ENCODE results near the gene B3GNT8.
A peak's percentile ranks its signal among the peaks of the same experiment; 100 is the strongest.
"Not testable (repeated sequence)": the region's sequence is repeated elsewhere in the genome, so short reads cannot be mapped to it uniquely, and the experiment has no call there.

The B3GNT8 gene

GRCh38 chr19:41415154-41415571 is 12.0 kb downstream of the B3GNT8 start:
- no peak for DNase-seq (ENCODE audit: low read depth in 3 of 3)

GRCh38 chr19:41414461-41414860 is 12.7 kb downstream of the B3GNT8 start:
- DNase-seq (ENCODE audit: low read depth in 3 of 3) = no peak

GRCh38 chr19:41413947-41414346 is 13.2 kb downstream of the B3GNT8 start:
- no peak for DNase-seq (ENCODE audit: low read depth in 3 of 3)

GRCh38 chr19:41412953-41413352 is 14.2 kb downstream of the B3GNT8 start:
- no peak for DNase-seq (ENCODE audit: low read depth in 3 of 3)

- DNase-seq (ENCODE audit: low read depth in 3 of 3) = no peak
These were observed 15.3 kb downstream of the B3GNT8 start for GRCh38 chr19:41411968-41412265.

- no peak for DNase-seq (ENCODE audit: low read depth in 3 of 3)
These were observed 15.8 kb downstream of the B3GNT8 start for GRCh38 chr19:41411100-41411967.

- no peak for DNase-seq (ENCODE audit: low read depth in 3 of 3)
These were observed 16.7 kb downstream of the B3GNT8 start for GRCh38 chr19:41410336-41411054.

GRCh38 chr19:41409288-41409687 is 17.9 kb downstream of the B3GNT8 start:
- no peak for DNase-seq (ENCODE audit: low read depth in 3 of 3)

GRCh38 chr19:41408846-41409245 is 18.3 kb downstream of the B3GNT8 start:
- not testable (repeated sequence) for DNase-seq (ENCODE audit: low read depth in 3 of 3)

GRCh38 chr19:41408256-41408655 is 18.9 kb downstream of the B3GNT8 start:
- DNase-seq (ENCODE audit: low read depth in 3 of 3) = no peak

GRCh38 chr19:41407271-41407670 is 19.9 kb downstream of the B3GNT8 start:
- no peak for DNase-seq (ENCODE audit: low read depth in 3 of 3)

- DNase-seq (ENCODE audit: low read depth in 3 of 3) = no peak
These were observed 21.4 kb downstream of the B3GNT8 start for GRCh38 chr19:41405776-41406175.

GRCh38 chr19:41403181-41403970 is 23.8 kb downstream of the B3GNT8 start:
- no peak for DNase-seq (ENCODE audit: low read depth in 3 of 3)

- no peak for DNase-seq (ENCODE audit: low read depth in 3 of 3)
These were observed 25.2 kb downstream of the B3GNT8 start for GRCh38 chr19:41402010-41402409.

GRCh38 chr19:41401483-41401882 is 25.7 kb downstream of the B3GNT8 start:
- no peak for DNase-seq (ENCODE audit: low read depth in 3 of 3)

GRCh38 chr19:41399525-41399924 is 27.6 kb downstream of the B3GNT8 start:
- DNase-seq (ENCODE audit: low read depth in 3 of 3) = no peak

- DNase-seq (ENCODE audit: low read depth in 3 of 3) = no peak
These were observed 28.1 kb downstream of the B3GNT8 start for GRCh38 chr19:41399091-41399490.

GRCh38 chr19:41398598-41398997 is 28.6 kb downstream of the B3GNT8 start:
- no peak for DNase-seq (ENCODE audit: low read depth in 3 of 3)

- DNase-seq (ENCODE audit: low read depth in 3 of 3) = no peak
These were observed 29.1 kb downstream of the B3GNT8 start for GRCh38 chr19:41398050-41398418.

- DNase-seq (ENCODE audit: low read depth in 3 of 3) = peak; percentile 96 to 99 (median 98)
These were observed 29.8 kb downstream of the B3GNT8 start, which contains the start of the genes BCKDHA and EXOSC5 for GRCh38 chr19:41397086-41398049. Gene BCKDHA, plus strand, starts transcription at chr19:41397818. Its CDS starts 10 bp downstream, at chr19:41397828. Gene EXOSC5, minus strand, starts transcription at chr19:41397359. Its CDS starts 31 bp downstream, at chr19:41397328.

- no peak for DNase-seq (ENCODE audit: low read depth in 3 of 3)
These were observed 31.8 kb downstream of the B3GNT8 start for GRCh38 chr19:41395355-41395754.

Data from stimulated activated CD4-positive, alpha-beta T cell treated with anti-CD3 and anti-CD28 coated beads, TNF-alpha, amount 100 ng/mL, for 48 hours (primary cell).